H9 (cell line): Measurements from ENCODE around the gene LST1. TPM values are rescaled to one million over a fixed set of nuclear protein-coding genes. Genes with fewer than 3 reads are reported as not detected.

Experiments
- DNase-seq: peaks from one replicate; pipeline ENCODE4 v3.0.0-alpha.2; 2017
- H2AFZ ChIP-seq: one replicate; pipeline ENCODE4 v1.6.1; 2013; ENCODE audit warnings: mild to moderate bottlenecking, low read length, control low read depth, moderate library complexity
- H2AK5ac ChIP-seq: 2 replicates; pipeline ENCODE4 v1.6.1; 2013; ENCODE audit warnings: low read length, control low read depth, mixed read lengths; ENCODE audit not compliant: insufficient read length
- H2BK120ac ChIP-seq: one replicate; pipeline ENCODE4 v1.6.1; 2013; ENCODE audit warnings: low read depth, mild to moderate bottlenecking, low read length, control low read depth, inconsistent platforms; ENCODE audit not compliant: poor library complexity, severe bottlenecking
- H2BK12ac ChIP-seq: 2 replicates; pipeline ENCODE4 v1.6.1; 2013; ENCODE audit warnings: low read length, control low read depth, mixed read lengths, low read depth; ENCODE audit not compliant: insufficient read length
- H2BK15ac ChIP-seq: 2 replicates; pipeline ENCODE4 v1.6.1; 2013; ENCODE audit warnings: low read depth, low read length, control low read depth
- H2BK20ac ChIP-seq: one replicate; pipeline ENCODE4 v1.6.1; 2013; ENCODE audit warnings: low read depth, mild to moderate bottlenecking, low read length, control low read depth, inconsistent platforms; ENCODE audit not compliant: poor library complexity, severe bottlenecking
- H2BK5ac ChIP-seq: 2 replicates; pipeline ENCODE4 v1.6.1; 2013; ENCODE audit warnings: low read length, control low read depth, mixed read lengths; ENCODE audit not compliant: insufficient read length
- H3K14ac ChIP-seq: 2 replicates; pipeline ENCODE4 v1.6.1; 2013; ENCODE audit warnings: low read length, control low read depth; ENCODE audit not compliant: insufficient read depth
- H3K18ac ChIP-seq: 2 replicates; pipeline ENCODE4 v1.6.1; 2013; ENCODE audit warnings: low read depth, mild to moderate bottlenecking, mixed read lengths, low read length, control low read depth; ENCODE audit not compliant: insufficient read length
- H3K23ac ChIP-seq: 2 replicates; pipeline ENCODE4 v1.6.1; 2013; ENCODE audit warnings: low read length, control low read depth, mixed read lengths, low read depth; ENCODE audit not compliant: insufficient read length
- H3K23me2 ChIP-seq: 2 replicates; pipeline ENCODE4 v1.6.1; 2013; ENCODE audit warnings: low read depth, mild to moderate bottlenecking, mixed read lengths, low read length, control low read depth; ENCODE audit not compliant: insufficient read length, poor library complexity, severe bottlenecking
- H3K27ac ChIP-seq: 2 replicates; pipeline ENCODE4 v1.5.1; 2013; ENCODE audit warnings: low read length, control low read depth, mixed read lengths, low read depth; ENCODE audit not compliant: insufficient read length
- H3K27me3 ChIP-seq: 2 replicates; pipeline ENCODE4 v1.6.1; 2013; ENCODE audit warnings: low read length, control low read depth, inconsistent platforms; ENCODE audit not compliant: insufficient read depth
- H3K4ac ChIP-seq: 2 replicates; pipeline ENCODE4 v1.6.1; 2013; ENCODE audit warnings: low read depth, mild to moderate bottlenecking, control low read depth, inconsistent platforms, low read length, moderate library complexity
- H3K4me1 ChIP-seq: 2 replicates; pipeline ENCODE4 v1.6.1; 2013; ENCODE audit warnings: low read length, control low read depth, inconsistent platforms; ENCODE audit not compliant: insufficient read depth
- H3K4me2 ChIP-seq: 2 replicates; pipeline ENCODE4 v1.6.1; 2013; ENCODE audit warnings: low read length, control low read depth, mixed read lengths; ENCODE audit not compliant: insufficient read length, insufficient read depth
- H3K56ac ChIP-seq: 2 replicates; pipeline ENCODE4 v1.6.1; 2013; ENCODE audit warnings: low read depth, mild to moderate bottlenecking, mixed read lengths, low read length, control low read depth; ENCODE audit not compliant: insufficient read length
- H3K79me1 ChIP-seq: 2 replicates; pipeline ENCODE4 v1.6.1; 2013; ENCODE audit warnings: low read depth, mild to moderate bottlenecking, moderate library complexity, low read length, control low read depth, inconsistent platforms; ENCODE audit not compliant: insufficient read depth, poor library complexity, severe bottlenecking
- H3K79me2 ChIP-seq: 2 replicates; pipeline ENCODE4 v1.6.1; 2013; ENCODE audit warnings: low read length, control low read depth, inconsistent platforms; ENCODE audit not compliant: insufficient read depth
- H3K9ac ChIP-seq: 2 replicates; pipeline ENCODE4 v1.6.1; 2013; ENCODE audit warnings: low read length, control low read depth, mixed read lengths; ENCODE audit not compliant: insufficient read length; ENCODE audit errors: extremely low read depth
- H3K9me3 ChIP-seq: one replicate; pipeline ENCODE4 v1.6.1; 2013; ENCODE audit warnings: low read depth, low read length, inconsistent platforms; ENCODE audit not compliant: control insufficient read depth
- H3T11ph ChIP-seq: one replicate; pipeline ENCODE4 v1.6.1; 2013; ENCODE audit warnings: mild to moderate bottlenecking, low read length, control low read depth, inconsistent platforms
- H4K20me1 ChIP-seq: one replicate; pipeline ENCODE4 v1.6.1; 2013; ENCODE audit not compliant: control insufficient read depth, insufficient read length, insufficient read depth
- H4K5ac ChIP-seq: 2 replicates; pipeline ENCODE4 v1.6.1; 2013; ENCODE audit warnings: low read depth, mild to moderate bottlenecking, mixed read lengths, low read length, control low read depth; ENCODE audit not compliant: insufficient read length
- H4K8ac ChIP-seq: replicated peaks from 2 replicates; pipeline ENCODE4 v1.6.1; 2013; ENCODE audit warnings: low read length, control low read depth, mixed read lengths, low read depth; ENCODE audit not compliant: insufficient read length
- H4K91ac ChIP-seq: 2 replicates; pipeline ENCODE4 v1.6.1; 2013; ENCODE audit warnings: low read depth, mild to moderate bottlenecking, moderate library complexity, mixed read lengths, low read length, control low read depth; ENCODE audit not compliant: insufficient read length
- H3K27ac Mint-ChIP-seq, 3 experiments: 2 replicates in 2 of 3; 3 replicates in 1 of 3; pipeline ENCODE4 v1.8.0; 2020 to 2021; ENCODE audit warnings: mixed read lengths in 3 of 3, mild to moderate bottlenecking in 1 of 3, moderate library complexity in 1 of 3
- H3K27me3 Mint-ChIP-seq: 2 replicates; pipeline ENCODE4 v1.8.0; 2021; ENCODE audit warnings: low read depth, mild to moderate bottlenecking, moderate library complexity, mixed read lengths
- H3K36me3 Mint-ChIP-seq, 3 experiments: 2 replicates in 2 of 3; 3 replicates in 1 of 3; pipeline ENCODE4 v1.8.0; 2020 to 2021; ENCODE audit warnings: low read depth in 3 of 3, mixed read lengths in 3 of 3; ENCODE audit not compliant: insufficient read depth in 1 of 3
- H3K4me1 Mint-ChIP-seq, 2 experiments: 2 replicates each; pipeline ENCODE4 v1.8.0; 2020; ENCODE audit warnings: mixed read lengths in 2 of 2
- H3K4me3 Mint-ChIP-seq, 2 experiments: 2 replicates in 1 of 2; 3 replicates in 1 of 2; pipeline ENCODE4 v1.8.0; 2020 to 2021; ENCODE audit warnings: mild to moderate bottlenecking in 2 of 2, mixed read lengths in 2 of 2, moderate library complexity in 1 of 2
- H3K9me3 Mint-ChIP-seq, 2 experiments: 2 replicates in 1 of 2; 3 replicates in 1 of 2; pipeline ENCODE4 v1.8.0; 2020; ENCODE audit warnings: mild to moderate bottlenecking in 2 of 2, mixed read lengths in 2 of 2, moderate library complexity in 1 of 2
- CTCF ChIP-seq: fragments of 200-600 bp; sonication (generic); conservative IDR thresholded peaks from 3 replicates; pipeline ENCODE4 v1.8.0; 2021; ENCODE audit warnings: antibody characterized with exemption, mild to moderate bottlenecking
- WGBS: extraction: QIAGEN DNeasy Blood & Tissue Kit; methylation state at CpG from one replicate; pipeline ENCODE4 v1.1.7; 2013; ENCODE audit warnings: missing lambda C conversion rate, low lambda C conversion rate, mixed read lengths; ENCODE audit not compliant: insufficient read length; ENCODE audit errors: extremely low coverage; 5-methylcytosine and 5-hydroxymethylcytosine counted together
- total RNA-seq: library from RNA; stranded (reverse); gene quantifications from 2 replicates; pipeline ENCODE4 v1.2.1, GENCODE V29; 2021

LST1 gene
- total RNA-seq, 1 experiment from 2014 or later = not detected

GRCh38 chr6:31557443-31558317 lies 28.4 kb upstream of the LST1 start:
- no peak overlapping the region for H4K91ac ChIP-seq
- H2BK20ac ChIP-seq = no peak overlapping the region
- H3K4me1 ChIP-seq = peaks cover 4% of the 10 kb centered on the region; the same call in 1 of the 2 replicates
- no peaks in the 10 kb centered on the region for H3K23me2 ChIP-seq
- no CpG with 5 or more reads among the region's 24 CpGs for WGBS
- no peaks in the 10 kb centered on the region for H3K27me3 Mint-ChIP-seq
- no peak overlapping the region for H3K27ac Mint-ChIP-seq
- no peak overlapping the region for H4K5ac ChIP-seq
- no peaks in the 10 kb centered on the region for H3K79me2 ChIP-seq
- TF ChIP-seq CTCF = no peak
- H3K4me1 Mint-ChIP-seq = peaks cover 4 to 18% of the 10 kb centered on the region in 2 experiments; a peak in 3 of 4 replicates
- no peak overlapping the region for H3K23ac ChIP-seq
- no peak overlapping the region for H4K8ac ChIP-seq
- H4K20me1 ChIP-seq = no peaks in the 10 kb centered on the region
- no peak overlapping the region for H3K4ac ChIP-seq
- no peak overlapping the region for H2AK5ac ChIP-seq
- no peaks in the 10 kb centered on the region for H3K79me1 ChIP-seq
- no peaks in the 10 kb centered on the region for H3K9me3 ChIP-seq
- no peak overlapping the region for H3K9ac ChIP-seq
- no peak overlapping the region for H2BK120ac ChIP-seq
- no peak overlapping the region for H3K4me2 ChIP-seq
- no peak overlapping the region for H2AFZ ChIP-seq
- H3K4me3 Mint-ChIP-seq = no peak overlapping the region
- no peak for DNase-seq
- no peak overlapping the region for H2BK15ac ChIP-seq
- no peak overlapping the region for H2BK12ac ChIP-seq
- H3K36me3 Mint-ChIP-seq = peaks cover 14 to 40% (median 31%) of the 10 kb centered on the region in 3 experiments; a peak in 6 of 7 replicates
- no peak overlapping the region for H3T11ph ChIP-seq
- H3K14ac ChIP-seq = no peak overlapping the region
- no peaks in the 10 kb centered on the region for H3K27me3 ChIP-seq
- H3K27ac ChIP-seq = no peak overlapping the region
- H3K9me3 Mint-ChIP-seq = no peaks in the 10 kb centered on the region
- no peak overlapping the region for H3K18ac ChIP-seq
- no peak overlapping the region for H2BK5ac ChIP-seq
- H3K56ac ChIP-seq = no peak overlapping the region
